Omental fat pad (tissue), 4 donors: ENCODE results near the gene NTM. TPM values are rescaled to one million over a fixed set of nuclear protein-coding genes. Genes with fewer than 3 reads are reported as not detected.

Experiments used
- ATAC-seq: fragments of 150-250 bp; one replicate; pipeline ENCODE4 v1.9.1; 2016; ENCODE audit warnings: mild to moderate bottlenecking, moderate library complexity; ENCODE audit not compliant: low FRiP score
- DNase-seq: peaks from one replicate; pipeline ENCODE4 v3.0.0-alpha.2; 2019; ENCODE audit warnings: low spot score
- total RNA-seq, 4 donors: library from RNA; depleted of rRNA; stranded (reverse); fragments of >200 nt; gene quantifications; one replicate each; pipeline ENCODE4 v1.1.0, GENCODE V29; 2016
- TF ChIP-seq, protein P1 (sequence below), 3 donors: fragments of 450-650 bp; IDR thresholded peaks; one replicate each; pipeline ENCODE4 v1.5.1; 2016 to 2017; ENCODE audit warnings: antibody characterized with exemption in 3 of 3, mild to moderate bottlenecking in 3 of 3, moderate library complexity in 2 of 3

Gene NTM
- total RNA-seq, 4 donors from 2014 or later: 0.56 to 5.5 (median 2.4) TPM

DNA sequence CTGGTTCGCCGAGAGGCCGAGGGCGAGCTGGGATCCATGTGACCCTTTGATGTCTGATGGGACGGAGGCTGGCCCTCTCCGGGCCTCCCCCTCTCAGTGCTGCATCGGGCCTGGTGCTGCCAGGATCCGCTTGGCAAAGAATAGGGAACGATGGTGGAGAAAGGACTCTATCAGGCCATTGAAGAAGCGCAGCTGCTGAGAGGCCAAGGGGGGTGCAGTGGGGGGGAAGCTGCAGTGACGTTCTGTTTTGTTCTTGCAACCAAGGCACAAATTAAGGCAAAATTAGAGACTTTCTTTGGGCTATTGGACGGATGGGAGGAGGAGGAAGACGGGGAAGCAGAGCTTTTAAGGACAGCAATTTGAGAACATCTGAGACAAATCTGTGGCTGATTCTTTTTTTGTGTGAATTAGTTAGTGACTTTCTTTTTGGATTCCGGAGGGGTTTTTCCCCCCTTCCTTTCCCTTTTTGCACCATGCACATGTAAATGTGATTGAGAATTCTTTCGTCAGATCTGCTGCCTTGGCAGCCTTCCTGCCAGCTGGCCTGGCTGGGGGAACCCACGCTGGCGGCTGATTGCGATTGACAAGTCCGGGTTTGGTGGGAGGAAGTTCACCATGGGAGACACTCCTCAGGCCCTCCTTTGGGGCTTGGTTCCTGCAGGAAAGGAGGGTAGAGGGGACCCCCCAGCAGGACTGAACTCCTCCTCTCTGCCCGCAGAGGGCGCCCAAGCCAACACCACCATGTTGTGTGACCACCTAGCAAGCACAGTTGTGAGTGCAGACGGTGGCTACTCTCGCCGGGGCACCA lies 214.6 kb downstream of the NTM start:
- DNase-seq (no peak), ATAC-seq (no peak)
- TF ChIP-seq, protein P1, sequence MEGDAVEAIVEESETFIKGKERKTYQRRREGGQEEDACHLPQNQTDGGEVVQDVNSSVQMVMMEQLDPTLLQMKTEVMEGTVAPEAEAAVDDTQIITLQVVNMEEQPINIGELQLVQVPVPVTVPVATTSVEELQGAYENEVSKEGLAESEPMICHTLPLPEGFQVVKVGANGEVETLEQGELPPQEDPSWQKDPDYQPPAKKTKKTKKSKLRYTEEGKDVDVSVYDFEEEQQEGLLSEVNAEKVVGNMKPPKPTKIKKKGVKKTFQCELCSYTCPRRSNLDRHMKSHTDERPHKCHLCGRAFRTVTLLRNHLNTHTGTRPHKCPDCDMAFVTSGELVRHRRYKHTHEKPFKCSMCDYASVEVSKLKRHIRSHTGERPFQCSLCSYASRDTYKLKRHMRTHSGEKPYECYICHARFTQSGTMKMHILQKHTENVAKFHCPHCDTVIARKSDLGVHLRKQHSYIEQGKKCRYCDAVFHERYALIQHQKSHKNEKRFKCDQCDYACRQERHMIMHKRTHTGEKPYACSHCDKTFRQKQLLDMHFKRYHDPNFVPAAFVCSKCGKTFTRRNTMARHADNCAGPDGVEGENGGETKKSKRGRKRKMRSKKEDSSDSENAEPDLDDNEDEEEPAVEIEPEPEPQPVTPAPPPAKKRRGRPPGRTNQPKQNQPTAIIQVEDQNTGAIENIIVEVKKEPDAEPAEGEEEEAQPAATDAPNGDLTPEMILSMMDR (IDR thresholded peaks at IDR 0.05): no peak

DNA sequence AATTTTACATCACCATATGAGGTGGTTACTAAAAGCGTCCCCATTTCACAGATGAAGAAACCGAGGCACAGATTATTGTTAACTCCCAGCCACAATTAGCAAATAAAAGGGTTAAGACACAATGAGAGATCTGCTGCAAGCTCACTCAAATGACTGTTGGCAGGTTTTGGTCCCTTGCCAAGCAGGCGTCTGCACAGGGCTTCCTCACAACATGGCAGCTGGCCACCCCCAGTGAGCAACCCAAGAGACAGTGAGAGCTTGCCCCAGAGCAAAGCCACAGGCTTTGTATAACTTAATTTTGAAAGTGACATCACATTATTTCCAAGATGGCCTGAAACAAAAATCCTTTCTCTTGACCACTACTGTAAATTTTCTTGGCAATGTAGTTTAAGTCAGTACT lies 217.6 kb downstream of the NTM start:
- TF ChIP-seq, protein P1 (IDR thresholded peaks at IDR 0.05): no peak
- ATAC-seq (no peak), DNase-seq (no peak)

DNA sequence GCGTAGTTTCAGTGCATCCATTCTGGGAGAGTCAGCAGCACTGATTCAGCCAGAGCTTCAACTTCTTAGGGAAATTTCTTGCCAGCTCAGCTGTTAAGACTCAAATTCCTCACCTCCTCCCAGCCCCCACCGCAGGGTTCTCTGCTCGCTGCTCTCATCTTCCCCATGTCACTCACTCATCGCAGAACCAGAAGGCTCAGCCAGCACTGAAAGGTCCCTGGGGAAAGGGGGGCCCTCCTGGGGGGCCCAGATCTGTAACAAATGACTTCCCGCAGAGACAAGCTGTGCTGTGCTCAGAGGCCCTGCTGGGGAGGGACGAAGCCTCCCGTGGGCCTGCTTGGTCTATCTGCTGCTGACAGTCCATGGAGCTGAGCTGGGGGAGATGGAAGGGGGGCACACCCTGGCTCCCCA lies 220.6 kb downstream of the NTM start:
- ATAC-seq: no peak
- no peak for DNase-seq
- TF ChIP-seq, protein P1 (IDR thresholded peaks at IDR 0.05): no peak

DNA sequence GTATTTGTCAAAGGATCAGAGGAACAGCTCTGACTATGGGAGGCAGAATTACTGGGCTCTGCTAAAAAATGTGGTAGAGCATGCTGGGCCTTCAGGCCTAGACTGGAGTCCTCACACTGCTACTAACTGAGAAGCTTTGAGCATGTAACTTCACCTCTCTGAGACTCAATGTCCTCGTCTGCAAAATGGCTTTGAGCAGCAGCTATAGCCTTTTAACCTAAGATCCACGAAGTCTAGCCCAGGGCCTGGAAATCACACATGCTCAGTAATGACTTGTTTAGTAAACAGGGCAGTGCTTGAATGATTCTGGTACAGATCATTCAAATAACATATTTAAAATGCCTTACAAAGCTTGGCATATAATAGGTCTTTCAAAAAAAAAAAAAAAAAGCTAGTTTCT lies 221.7 kb downstream of the NTM start:
- ATAC-seq (no peak), DNase-seq (no peak)
- TF ChIP-seq, protein P1 (IDR thresholded peaks at IDR 0.05): no peak

DNA sequence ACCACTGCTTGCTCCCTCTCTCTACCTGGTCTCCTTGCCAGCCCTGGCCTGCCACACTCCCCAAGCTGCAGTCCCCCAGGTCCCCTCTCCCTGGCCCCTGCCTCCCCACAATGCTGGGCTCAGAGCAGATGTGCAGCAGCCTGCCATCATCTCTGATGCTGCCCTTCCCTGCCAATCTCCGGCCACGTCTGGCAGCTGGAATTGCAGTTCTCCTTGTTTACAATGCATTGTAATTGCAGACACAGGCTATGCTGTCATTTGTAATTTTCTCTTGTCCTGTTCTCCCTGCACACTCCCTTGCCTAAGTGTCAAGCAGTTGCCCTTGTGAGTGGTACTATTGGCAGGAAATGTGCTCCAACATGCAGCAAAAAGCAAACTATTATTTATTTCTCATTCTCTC lies 222.3 kb downstream of the NTM start:
- TF ChIP-seq, protein P1 (IDR thresholded peaks at IDR 0.05): no peak
- ATAC-seq: no peak

DNA sequence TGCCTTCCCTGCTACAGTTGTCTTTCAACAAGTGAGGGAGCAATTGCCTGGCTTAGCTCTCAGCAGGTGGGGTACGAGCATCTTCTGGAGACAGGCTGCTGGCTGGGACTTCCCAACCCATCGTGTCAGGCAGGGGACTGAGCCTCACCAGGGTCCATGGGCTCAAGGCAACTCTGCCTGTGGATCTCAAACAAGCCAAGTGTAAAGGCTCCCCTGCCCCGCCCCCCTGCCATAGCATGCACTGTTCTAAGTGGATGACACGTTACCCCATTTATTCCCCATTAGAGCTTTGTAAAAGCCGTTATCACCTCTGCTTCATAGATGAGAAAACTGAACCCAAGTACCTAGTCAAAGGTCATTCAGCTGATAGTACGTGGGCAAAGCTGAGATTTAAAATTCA lies 222.9 kb downstream of the NTM start:
- TF ChIP-seq, protein P1 (IDR thresholded peaks at IDR 0.05): no peak
- no peak for DNase-seq
- no peak for ATAC-seq

More for the DNA sequence above, 222.3 kb downstream of the NTM start:
- DNase-seq: no peak

DNA sequence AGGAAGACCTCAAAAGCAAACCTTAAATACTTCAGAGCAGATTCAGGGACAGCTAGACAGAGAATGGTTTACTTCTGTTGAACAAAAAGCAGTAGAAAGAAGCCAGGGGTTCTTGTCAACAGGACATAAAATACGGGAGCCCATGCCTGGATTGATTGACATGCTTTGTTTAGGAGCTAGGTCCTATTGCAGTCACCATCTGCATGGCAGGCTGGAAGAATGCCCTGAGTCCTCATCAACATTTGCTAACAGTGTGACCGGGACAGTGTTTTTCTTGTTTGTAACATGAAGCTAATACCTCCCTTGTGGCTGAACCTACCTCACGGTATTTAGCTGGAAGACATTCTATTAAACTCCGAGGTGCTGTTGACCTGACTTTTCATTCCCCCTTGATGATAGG lies 225.4 kb downstream of the NTM start:
- ATAC-seq: no peak
- no peak for DNase-seq
- TF ChIP-seq, protein P1 (IDR thresholded peaks at IDR 0.05): no peak
